Measurements from ENCODE around the gene MAD1L1. TPM values are rescaled to one million over a fixed set of nuclear protein-coding genes. Genes with fewer than 3 reads are reported as not detected.

MAD1L1 gene
- total RNA-seq, 4 donors from 2014 or later, result 22.3 to 56.6 (median 35.0) TPM

DNA sequence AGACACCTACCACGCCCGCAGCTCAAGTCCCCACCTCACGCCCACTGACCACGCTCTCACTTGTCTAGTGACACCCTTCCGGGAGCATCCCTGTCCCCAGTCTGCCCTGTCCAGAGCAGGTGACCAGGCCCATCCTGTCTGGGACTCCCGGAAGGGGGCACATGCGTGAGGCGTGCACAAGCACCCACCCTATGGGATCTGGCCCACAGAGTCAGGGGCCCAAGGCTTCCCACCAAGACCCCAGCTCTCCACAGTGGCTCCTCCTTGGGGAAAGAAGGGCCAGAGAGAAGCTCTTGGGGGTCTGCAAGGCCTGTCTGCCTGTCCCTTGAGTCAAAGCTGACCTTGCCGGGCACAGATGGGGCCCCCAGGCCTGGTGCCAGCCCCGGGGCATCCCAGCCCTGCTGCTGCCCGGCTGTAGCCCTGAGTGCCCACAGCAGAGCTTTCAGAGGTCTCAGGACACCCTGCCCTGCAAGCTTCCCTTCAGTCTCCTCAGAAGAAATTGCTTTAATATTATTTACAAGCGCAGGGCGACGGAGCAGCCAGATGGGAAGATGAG, 367.7 kb downstream of the MAD1L1 start:
- Histone ChIP-seq H3K4me3 (no peak overlapping the region), H3K27me3 (no peaks in the 10 kb centered on the region), H3K9me3 (no peaks in the 10 kb centered on the region), H3K36me3 (no peaks in the 10 kb centered on the region), H3K27ac (no peak overlapping the region), H3K4me1 (no peaks in the 10 kb centered on the region)
- no peak for ATAC-seq
- TF ChIP-seq POLR2AphosphoS5 (IDR thresholded peaks at IDR 0.05), result no peak
- TF ChIP-seq CTCF (IDR thresholded peaks at IDR 0.05), result no peak
- no peak for TF ChIP-seq EP300 (IDR thresholded peaks at IDR 0.05)
- no peak for TF ChIP-seq POLR2A (IDR thresholded peaks at IDR 0.05)
- WGBS, 2 donors (ENCODE audit: low coverage in 1 of 2), result 100% methylated on average over 1 to 2 of the region's 14 CpGs

DNA sequence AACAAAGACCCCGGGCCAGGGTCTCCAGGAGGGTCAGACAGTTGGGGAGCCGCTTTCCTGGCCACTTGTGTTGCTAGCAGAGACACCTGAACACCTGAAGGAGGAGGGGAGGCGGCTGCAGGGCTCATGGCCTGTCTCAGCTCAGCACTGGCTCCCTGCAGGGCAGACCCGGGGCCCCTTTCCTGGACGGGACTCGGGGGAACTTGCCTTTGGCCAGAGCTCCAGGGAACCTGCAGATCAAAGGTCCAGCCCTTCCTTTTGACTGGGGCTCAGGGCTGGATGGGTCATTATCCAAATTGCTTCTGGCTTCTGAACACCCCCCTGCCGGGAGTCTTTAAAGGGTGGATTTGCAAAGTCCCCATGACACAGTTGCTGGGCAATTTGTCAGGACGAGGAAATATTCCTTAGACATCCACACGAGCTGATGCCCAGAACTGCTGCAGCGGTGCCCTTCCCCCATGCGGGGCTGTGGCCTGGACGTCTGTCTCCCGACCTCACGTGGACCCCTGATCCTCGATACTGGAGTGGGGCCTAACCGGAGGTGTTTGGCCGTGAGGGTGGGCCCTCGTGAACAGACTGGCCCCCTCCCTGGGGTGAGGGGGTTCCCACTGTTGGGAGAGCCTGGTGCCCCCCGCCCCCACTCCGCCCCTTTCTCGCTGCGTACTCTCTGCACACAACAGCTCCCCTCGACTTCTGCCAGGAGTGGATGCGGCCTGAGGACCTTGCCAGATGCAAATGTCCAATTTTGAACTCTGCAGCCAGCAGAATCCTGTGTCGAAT, 368.4 kb downstream of the MAD1L1 start:
- TF ChIP-seq EP300 (IDR thresholded peaks at IDR 0.05), result no peak
- no peak for TF ChIP-seq CTCF (IDR thresholded peaks at IDR 0.05)
- TF ChIP-seq POLR2A (IDR thresholded peaks at IDR 0.05), result no peak
- TF ChIP-seq POLR2AphosphoS5 (IDR thresholded peaks at IDR 0.05), result no peak
- WGBS, 2 donors (ENCODE audit: low coverage in 1 of 2), result 80 to 82% methylated on average over 1 to 2 of the region's 25 CpGs

GRCh38 chr7:1863091-1863900, 369.4 kb downstream of the MAD1L1 start:
- no peaks in the 10 kb centered on the region for H3K27me3 ChIP-seq
- H3K9me3 ChIP-seq, result no peaks in the 10 kb centered on the region
- H3K27ac ChIP-seq, result no peak overlapping the region
- TF ChIP-seq POLR2AphosphoS5 (IDR thresholded peaks at IDR 0.05) (no peak), EP300 (IDR thresholded peaks at IDR 0.05) (no peak), CTCF (IDR thresholded peaks at IDR 0.05) (no peak), POLR2A (IDR thresholded peaks at IDR 0.05) (no peak)
- ATAC-seq, result no peak
- H3K36me3 ChIP-seq, result no peaks in the 10 kb centered on the region
- no peak overlapping the region for H3K4me3 ChIP-seq
- H3K4me1 ChIP-seq, result no peaks in the 10 kb centered on the region
- 80 to 90% methylated on average over 8 to 11 of the region's 40 CpGs for WGBS, 2 donors (ENCODE audit: low coverage in 1 of 2)

More for the DNA sequence above, 368.4 kb downstream of the MAD1L1 start:
- no peak for ATAC-seq
- Histone ChIP-seq H3K36me3 (no peaks in the 10 kb centered on the region), H3K27ac (no peak overlapping the region), H3K4me1 (no peaks in the 10 kb centered on the region), H3K4me3 (no peak overlapping the region), H3K9me3 (no peaks in the 10 kb centered on the region), H3K27me3 (no peaks in the 10 kb centered on the region)

DNA sequence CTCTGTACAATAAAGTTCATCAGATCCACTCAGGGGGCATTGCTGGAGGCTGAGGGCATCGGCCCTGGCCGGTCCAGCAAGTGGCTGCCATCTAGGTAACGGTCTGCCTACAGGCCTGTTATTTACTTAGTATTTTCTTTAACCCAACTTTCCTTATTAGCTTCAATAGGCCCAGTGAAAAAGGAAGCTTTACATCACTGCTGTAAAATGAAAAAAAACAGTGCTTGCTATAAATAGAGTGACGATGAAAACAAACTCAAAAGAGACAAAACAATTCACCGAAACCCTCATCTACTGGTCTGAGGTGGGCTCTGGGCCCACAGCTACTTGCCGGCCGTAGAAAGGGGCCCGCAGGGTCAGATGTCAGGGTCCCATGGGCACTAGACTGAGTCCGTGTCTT, 370.2 kb downstream of the MAD1L1 start:
- Histone ChIP-seq H3K9me3 (no peaks in the 10 kb centered on the region), H3K4me1 (no peaks in the 10 kb centered on the region), H3K4me3 (no peak overlapping the region), H3K27ac (no peak overlapping the region), H3K27me3 (no peaks in the 10 kb centered on the region), H3K36me3 (no peaks in the 10 kb centered on the region)
- TF ChIP-seq CTCF (IDR thresholded peaks at IDR 0.05) (no peak), EP300 (IDR thresholded peaks at IDR 0.05) (no peak), POLR2AphosphoS5 (IDR thresholded peaks at IDR 0.05) (no peak), POLR2A (IDR thresholded peaks at IDR 0.05) (no peak)
- WGBS, 2 donors (ENCODE audit: low coverage in 1 of 2), result 72 to 92% methylated on average over 2 to 8 of the region's 9 CpGs
- no peak for ATAC-seq
